ENCODE measurements around the gene GTF2H2.
"Not testable (repeated sequence)": the region's sequence is repeated elsewhere in the genome, so short reads cannot be mapped to it uniquely, and the experiment has no call there.

Gene GTF2H2

GRCh38 chr5:71011194-71011792, 56.2 kb downstream of the GTF2H2 start:
- DNase-seq, result no peak

- not testable (repeated sequence) for DNase-seq
Observed at GRCh38 chr5:71006983-71007382, 60.5 kb downstream of the GTF2H2 start.

All from NCI-H526 (cell line).